GM21367 (cell line): Measurements from ENCODE around the gene APOB.

ENCODE experiments used
- ATAC-seq: cut with Tn5 transposase; IDR thresholded peaks from one replicate; pipeline ENCODE4 v1.9.1; 2021; ENCODE audit not compliant: unreplicated experiment

APOB gene

GRCh38 chr2:21043744-21044532 lies at the start of gene APOB:
Gene APOB, minus strand, starts transcription at chr2:21044073. Its CDS starts 128 bp downstream, at chr2:21043945.
- ATAC-seq = no peak

- ATAC-seq = no peak
Measured at GRCh38 chr2:21092308-21092869, 48.5 kb upstream of the APOB start.

GRCh38 chr2:21084401-21084800 lies 40.5 kb upstream of the APOB start:
- ATAC-seq = no peak

GRCh38 chr2:21083482-21083881 lies 39.6 kb upstream of the APOB start:
- ATAC-seq = no peak

GRCh38 chr2:21078296-21078695 lies 34.4 kb upstream of the APOB start:
- no peak for ATAC-seq

GRCh38 chr2:21072477-21073242 lies 28.8 kb upstream of the APOB start:
- no peak for ATAC-seq

- no peak for ATAC-seq
Measured at GRCh38 chr2:21070341-21071257, 26.7 kb upstream of the APOB start.

- no peak for ATAC-seq
Measured at GRCh38 chr2:21069746-21070340, 26.0 kb upstream of the APOB start.

GRCh38 chr2:21067859-21068537 lies 24.1 kb upstream of the APOB start:
- ATAC-seq = no peak

GRCh38 chr2:21067125-21067524 lies 23.3 kb upstream of the APOB start:
- ATAC-seq = no peak

GRCh38 chr2:21059885-21060610 lies 16.2 kb upstream of the APOB start:
- ATAC-seq = no peak

GRCh38 chr2:21057097-21057496 lies 13.2 kb upstream of the APOB start:
- no peak for ATAC-seq

GRCh38 chr2:21055879-21056790 lies 12.3 kb upstream of the APOB start:
- ATAC-seq = no peak

GRCh38 chr2:21055451-21055850 lies 11.6 kb upstream of the APOB start:
- ATAC-seq = no peak

- ATAC-seq = no peak
Measured at GRCh38 chr2:21054011-21054410, 10.1 kb upstream of the APOB start.

- no peak for ATAC-seq
Measured at GRCh38 chr2:21052044-21052443, 8.2 kb upstream of the APOB start.

- ATAC-seq = no peak
Measured at GRCh38 chr2:21050164-21050563, 6.3 kb upstream of the APOB start.
